ENCODE results near the gene AOPEP.
"Not testable (repeated sequence)": the region's sequence is repeated elsewhere in the genome, so short reads cannot be mapped to it uniquely, and the experiment has no call there.

DNA sequence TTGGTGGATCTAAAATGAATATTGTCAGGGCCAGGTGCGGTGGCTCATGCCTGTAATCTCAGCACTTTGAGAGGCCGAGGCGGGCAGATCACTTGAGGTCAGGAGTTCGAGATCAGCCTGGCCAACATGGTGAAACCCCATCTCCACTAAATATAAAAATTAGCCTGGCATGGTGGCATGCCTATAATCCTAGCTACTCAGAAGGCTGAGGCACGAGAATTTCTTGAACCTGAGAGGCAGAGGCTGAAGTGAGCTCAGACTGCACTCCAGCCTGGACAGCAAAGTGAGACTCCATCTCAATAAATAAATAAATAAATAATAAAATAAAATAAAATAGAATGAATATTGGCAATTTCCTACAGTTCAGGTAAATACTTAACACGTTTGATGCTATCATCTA is 213.8 kb downstream of the AOPEP start:
- TF ChIP-seq, protein P1, sequence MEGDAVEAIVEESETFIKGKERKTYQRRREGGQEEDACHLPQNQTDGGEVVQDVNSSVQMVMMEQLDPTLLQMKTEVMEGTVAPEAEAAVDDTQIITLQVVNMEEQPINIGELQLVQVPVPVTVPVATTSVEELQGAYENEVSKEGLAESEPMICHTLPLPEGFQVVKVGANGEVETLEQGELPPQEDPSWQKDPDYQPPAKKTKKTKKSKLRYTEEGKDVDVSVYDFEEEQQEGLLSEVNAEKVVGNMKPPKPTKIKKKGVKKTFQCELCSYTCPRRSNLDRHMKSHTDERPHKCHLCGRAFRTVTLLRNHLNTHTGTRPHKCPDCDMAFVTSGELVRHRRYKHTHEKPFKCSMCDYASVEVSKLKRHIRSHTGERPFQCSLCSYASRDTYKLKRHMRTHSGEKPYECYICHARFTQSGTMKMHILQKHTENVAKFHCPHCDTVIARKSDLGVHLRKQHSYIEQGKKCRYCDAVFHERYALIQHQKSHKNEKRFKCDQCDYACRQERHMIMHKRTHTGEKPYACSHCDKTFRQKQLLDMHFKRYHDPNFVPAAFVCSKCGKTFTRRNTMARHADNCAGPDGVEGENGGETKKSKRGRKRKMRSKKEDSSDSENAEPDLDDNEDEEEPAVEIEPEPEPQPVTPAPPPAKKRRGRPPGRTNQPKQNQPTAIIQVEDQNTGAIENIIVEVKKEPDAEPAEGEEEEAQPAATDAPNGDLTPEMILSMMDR (IDR thresholded peaks at IDR 0.05): not testable (repeated sequence)
- TF ChIP-seq POLR2AphosphoS5 (IDR thresholded peaks at IDR 0.05; ENCODE audit: low read depth, low read length); REST (IDR thresholded peaks at IDR 0.05; ENCODE audit: insufficient read depth in 1 of 2, low read depth in 2 of 2, low read length in 1 of 2); TCF7L2 (IDR thresholded peaks at IDR 0.05; ENCODE audit: low read depth, low read length): not testable (repeated sequence)

Measured in Panc1 (cell line).